HCT116 (cell line): ENCODE measurements around the gene TMEM130. TPM values are rescaled to one million over a fixed set of nuclear protein-coding genes. Genes with fewer than 3 reads are reported as not detected.

ENCODE experiments used
- ATAC-seq: fragments of 200-7000 bp; cut with Tn5 transposase; 2 replicates; pipeline ENCODE4 v1.9.1; 2020; ENCODE audit warnings: mild to moderate bottlenecking, moderate library complexity
- BruUV-seq: library from RNA; stranded (reverse); fragments of 400-500 nt; replicated peaks from 2 replicates; lab custom pipeline; 2021; lab: Mats Ljungman, UMichigan
- CTCF ChIA-PET: fragments of 300-600 bp; sonication (Branson Sonifier 250); formaldehyde crosslinking; loops from one replicate; lab custom pipeline; 2021; ENCODE audit warnings: antibody characterized with exemption; lab: Charles Lee
- POLR2A ChIA-PET: fragments of 300-600, 350-600 bp; sonication (Branson Sonifier 250); formaldehyde crosslinking; loops from one replicate; lab custom pipeline; 2021; ENCODE audit warnings: antibody characterized with exemption; lab: Charles Lee
- RAD21 ChIA-PET, 2 experiments: fragments of 300-600 bp; sonication (Branson Sonifier 250); formaldehyde crosslinking; loops; one replicate each; lab custom pipeline; 2023; ENCODE audit warnings: low total read pairs in 2 of 2; ENCODE audit not compliant: uncharacterized antibody in 2 of 2, unreplicated experiment in 2 of 2, low non-redundant PET in 1 of 2; lab: Charles Lee
- DNase-seq: peaks from one replicate; pipeline ENCODE4 v3.0.0-alpha.2; 2010; ENCODE audit warnings: low read depth, low spot score
- H2AFZ ChIP-seq: fragments of 200-600 bp; shearing (Covaris generic), sonication (generic); 2 replicates; pipeline ENCODE4 v1.6.1; 2017; ENCODE audit warnings: low read depth, mixed run types, mixed read lengths, antibody characterized with exemption, low read length; ENCODE audit not compliant: poor library complexity, severe bottlenecking
- H3K27ac ChIP-seq: 2 replicates; pipeline ENCODE4 v1.5.1; 2012; ENCODE audit warnings: low read depth, low read length
- H3K27me3 ChIP-seq: fragments of 200-600 bp; sonication (generic); 2 replicates; pipeline ENCODE4 v1.6.1; 2016; ENCODE audit warnings: mixed run types, low read length, mixed read lengths; ENCODE audit not compliant: insufficient read depth
- H3K36me3 ChIP-seq, 2 experiments: fragments of 200-500 bp in 1 of 2; fragments of 200-600 bp in 1 of 2; sonication (Bioruptor generic) in 1 of 2; sonication (generic) in 1 of 2; 2 replicates each; pipeline versions ENCODE4 v1.5.1 to v1.6.1; 2014 to 2016; ENCODE audit warnings: low read length in 2 of 2, inconsistent platforms in 1 of 2, mixed read lengths in 1 of 2, mixed run types in 1 of 2; ENCODE audit not compliant: insufficient read depth in 2 of 2, control insufficient read depth in 1 of 2
- H3K4me1 ChIP-seq, 2 experiments: fragments of 200-600 bp in 1 of 2; sonication (generic) in 1 of 2; 2 replicates each; pipeline versions ENCODE4 v1.5.1 to v1.6.1; 2012 to 2017; ENCODE audit warnings: low read length in 2 of 2, inconsistent platforms in 1 of 2, mild to moderate bottlenecking in 1 of 2, mixed read lengths in 1 of 2, mixed run types in 1 of 2, moderate library complexity in 1 of 2; ENCODE audit not compliant: insufficient read depth in 2 of 2, control insufficient read depth in 1 of 2
- H3K4me2 ChIP-seq: fragments of 200-600 bp; sonication (generic); 2 replicates; pipeline ENCODE4 v1.6.1; 2017; ENCODE audit warnings: mixed run types, low read length, mixed read lengths
- H3K4me3 ChIP-seq, 2 experiments: fragments of 200-600 bp in 1 of 2; sonication (generic) in 1 of 2; replicated peaks in 1 of 2; 2 replicates each; pipeline ENCODE4 v1.5.1; 2011 to 2016; ENCODE audit warnings: low read length in 2 of 2, control low read depth in 1 of 2, low read depth in 1 of 2, mild to moderate bottlenecking in 1 of 2, mixed read lengths in 1 of 2, mixed run types in 1 of 2
- H3K79me2 ChIP-seq: fragments of 200-600 bp; sonication (generic); 2 replicates; pipeline ENCODE4 v1.6.1; 2017; ENCODE audit warnings: mild to moderate bottlenecking, mixed run types, low read length, moderate library complexity, mixed read lengths; ENCODE audit not compliant: insufficient read depth
- H3K9ac ChIP-seq: fragments of 200-600 bp; sonication (generic); 2 replicates; pipeline ENCODE4 v1.6.1; 2016; ENCODE audit warnings: low read length, mixed read lengths
- H3K9me2 ChIP-seq: fragments of 200-600 bp; sonication (generic), shearing (Covaris generic); 2 replicates; pipeline ENCODE4 v1.6.1; 2017; ENCODE audit warnings: mixed run types, mild to moderate bottlenecking, moderate library complexity; ENCODE audit not compliant: insufficient read depth
- H3K9me3 ChIP-seq, 2 experiments: fragments of 200-500 bp in 1 of 2; fragments of 200-600 bp in 1 of 2; sonication (Bioruptor generic) in 1 of 2; sonication (generic) in 1 of 2; 2 replicates each; pipeline ENCODE4 v1.6.1; 2014 to 2017; ENCODE audit warnings: low read length in 2 of 2, mixed read lengths in 2 of 2, inconsistent platforms in 1 of 2, low read depth in 1 of 2, mild to moderate bottlenecking in 1 of 2, mixed run types in 1 of 2, moderate library complexity in 1 of 2; ENCODE audit not compliant: control insufficient read depth in 1 of 2, insufficient read depth in 1 of 2
- H4K20me1 ChIP-seq: fragments of 200-600 bp; sonication (generic), shearing (Covaris generic); 2 replicates; pipeline ENCODE4 v1.6.1; 2017; ENCODE audit warnings: mixed run types, mild to moderate bottlenecking, moderate library complexity; ENCODE audit not compliant: insufficient read depth
- CEBPB ChIP-seq: IDR thresholded peaks from 2 replicates; pipeline ENCODE4 v1.6.1; 2012; ENCODE audit warnings: low read depth
- CTCF ChIP-seq, 3 experiments: fragments of 200-600 bp in 1 of 3; sonication (generic) in 1 of 3; IDR thresholded peaks in 2 of 3; conservative IDR thresholded peaks in 1 of 3; 2 replicates each; pipeline ENCODE4 v1.5.1; 2012 to 2017; ENCODE audit warnings: low read depth in 2 of 3, low read length in 2 of 3, antibody characterized with exemption in 1 of 3, borderline replicate concordance in 1 of 3, control low read depth in 1 of 3, mild to moderate bottlenecking in 1 of 3, mixed read lengths in 1 of 3, mixed run types in 1 of 3, moderate library complexity in 1 of 3; ENCODE audit not compliant: insufficient read depth in 1 of 3
- EGR1 ChIP-seq: IDR thresholded peaks from 2 replicates; pipeline ENCODE4 v1.6.1; 2012; ENCODE audit warnings: low read depth
- EZH2 ChIP-seq: fragments of 200-600 bp; sonication (generic); IDR thresholded peaks from 2 replicates; pipeline ENCODE4 v1.6.1; 2017; ENCODE audit warnings: antibody characterized with exemption, mixed run types
- FOSL1 ChIP-seq: IDR thresholded peaks from 2 replicates; pipeline ENCODE4 v1.6.1; 2012; ENCODE audit warnings: low read depth
- MAX ChIP-seq: IDR thresholded peaks from 2 replicates; pipeline ENCODE4 v1.6.1; 2012
- POLR2A ChIP-seq: IDR thresholded peaks from 2 replicates; pipeline ENCODE4 v1.7.0; 2011; ENCODE audit warnings: borderline replicate concordance; ENCODE audit not compliant: insufficient read depth, insufficient read length; ENCODE audit errors: extremely low read depth
- POLR2AphosphoS5 ChIP-seq: IDR thresholded peaks from 2 replicates; pipeline ENCODE4 v1.6.1; 2011; ENCODE audit warnings: mild to moderate bottlenecking, low read depth, low read length, moderate library complexity
- RAD21 ChIP-seq: IDR thresholded peaks from 2 replicates; pipeline ENCODE4 v1.6.1; 2012; ENCODE audit warnings: low read depth, mild to moderate bottlenecking
- SIN3A ChIP-seq: IDR thresholded peaks from 2 replicates; pipeline ENCODE4 v1.6.1; 2012; ENCODE audit warnings: low read depth
- SP1 ChIP-seq: IDR thresholded peaks from 2 replicates; pipeline ENCODE4 v1.6.1; 2012; ENCODE audit warnings: low read depth
- TCF7L2 ChIP-seq: IDR thresholded peaks from 2 replicates; pipeline ENCODE4 v1.7.0; 2011; ENCODE audit warnings: borderline replicate concordance, inconsistent platforms; ENCODE audit not compliant: insufficient read depth, insufficient read length; ENCODE audit errors: extremely low read depth
- ZBTB33 ChIP-seq: IDR thresholded peaks from 2 replicates; pipeline ENCODE4 v1.6.1; 2011; ENCODE audit warnings: mild to moderate bottlenecking, low read length, moderate library complexity; ENCODE audit not compliant: insufficient replicate concordance; ENCODE audit errors: extremely low read depth
- ZFX ChIP-seq: fragments of 450-650 bp; IDR thresholded peaks from 2 replicates; pipeline ENCODE4 v1.6.1; 2017
- ZNF274 ChIP-seq: fragments of 200-500 bp; sonication (Bioruptor generic); IDR thresholded peaks from 2 replicates; pipeline ENCODE4 v1.6.1; 2014; ENCODE audit warnings: mild to moderate bottlenecking, low read depth, low read length, inconsistent platforms
- intact Hi-C: fragments of 100-400 bp; cut with micrococcal nuclease; formaldehyde crosslinking; loops from 2 replicates; pipeline ENCODE4 v1.10.0; 2022
- total RNA-seq: library from RNA; stranded (reverse); gene quantifications from one replicate; pipeline ENCODE4 v1.2.1, GENCODE V29; 2021; ENCODE audit not compliant: unreplicated experiment

Gene TMEM130
- total RNA-seq, 1 experiment from 2014 or later: not detected

GRCh38 chr7:98802088-98802780 is 67.6 kb downstream of the TMEM130 start:
- Histone ChIP-seq H3K4me3 (no peak overlapping the region), H3K9me3 (no peaks in the 10 kb centered on the region), H2AFZ (no peak overlapping the region)
- DNase-seq: peak; percentile 55
- no peak for TF ChIP-seq ZNF274
- TF ChIP-seq POLR2A: no peak
- peak; percentile 17; the same call in 1 of the 2 replicates for TF ChIP-seq SP1
- no peak for TF ChIP-seq CEBPB
- peak; percentile 24; the same call in 1 of the 2 replicates for TF ChIP-seq EGR1
- TF ChIP-seq, all 23 proteins: peak for 2
- Histone ChIP-seq H3K36me3 (no peaks in the 10 kb centered on the region), H3K9me2 (no peaks in the 10 kb centered on the region), H3K4me1 (peaks cover 9 to 17% of the 10 kb centered on the region in 2 experiments; a peak in 3 of 4 replicates), H3K79me2 (no peaks in the 10 kb centered on the region), H4K20me1 (no peaks in the 10 kb centered on the region), H3K27me3 (no peaks in the 10 kb centered on the region), H3K9ac (no peak overlapping the region), H3K27ac (no peak overlapping the region), H3K4me2 (peak overlapping the region; percentile 24; the same call in 1 of the 2 replicates)
- peak; percentile 67 for ATAC-seq
- no TSS peak for BruUV-seq
- ChIA-PET CTCF (interaction anchor here (1.2 kb wide), 1 partner anchor 56 kb away, joined by 3 read pairs; no protein-coding TSS in a partner anchor), POLR2A (interaction anchor here (0.5 kb wide), 1 partner anchor 402 kb away, joined by 4 read pairs; the partner anchor contains the start of gene BAIAP2L1), RAD21 (no interaction called here)
- intact Hi-C loops: no loop called here

GRCh38 chr7:98800996-98801395 is 68.8 kb downstream of the TMEM130 start:
- Histone ChIP-seq H3K4me2 (no peak overlapping the region), H3K27ac (no peak overlapping the region), H3K9me2 (no peaks in the 10 kb centered on the region), H3K79me2 (no peaks in the 10 kb centered on the region), H3K4me3 (no peak overlapping the region), H3K4me1 (peaks cover 14 to 28% of the 10 kb centered on the region in 2 experiments; a peak in 3 of 4 replicates), H3K27me3 (no peaks in the 10 kb centered on the region), H2AFZ (no peak overlapping the region), H3K36me3 (no peaks in the 10 kb centered on the region), H3K9ac (no peak overlapping the region), H4K20me1 (no peaks in the 10 kb centered on the region), H3K9me3 (no peaks in the 10 kb centered on the region)
- intact Hi-C loops: no loop called here
- ChIA-PET CTCF (interaction anchor here (0.7 to 0.9 kb wide), 2 partner anchors 19 to 21 kb away, joined by 3 to 5 read pairs; no protein-coding TSS in a partner anchor), RAD21 (no interaction called here), POLR2A (no interaction called here)
- no TSS peak for BruUV-seq
- DNase-seq (no peak), ATAC-seq (no peak)
- TF ChIP-seq CTCF (IDR thresholded peaks at IDR 0.05 in 2 of 3, conservative IDR thresholded peaks at IDR 0.05 in 1 of 3; ENCODE audit: borderline replicate concordance in 1 of 3, insufficient read depth in 1 of 3, low read depth in 2 of 3, low read length in 2 of 3) (no peak), FOSL1 (no peak), TCF7L2 (no peak), ZBTB33 (no peak), POLR2AphosphoS5 (no peak), EZH2 (no peak), MAX (no peak), SIN3A (no peak), RAD21 (no peak), SP1 (no peak), EGR1 (no peak), ZFX (no peak)
